Measurements from ENCODE around the gene PLA2G4B.

PLA2G4B gene

GRCh38 chr15:41825145-41825544, 13.5 kb upstream of the PLA2G4B start:
- no peak for DNase-seq (ENCODE audit: extremely low read depth, insufficient read length)
- TF ChIP-seq CTCF (IDR thresholded peaks at IDR 0.05; ENCODE audit: insufficient read depth, low read length, poor library complexity, severe bottlenecking), result no peak
- H3K36me3 ChIP-seq (ENCODE audit: control insufficient read depth, insufficient read depth, low read length), result peaks cover 16% of the 10 kb centered on the region
- H3K27me3 ChIP-seq (replicated peaks; ENCODE audit: control insufficient read depth, insufficient read depth, low read length), result no peaks in the 10 kb centered on the region
- no peak overlapping the region for H3K4me3 ChIP-seq (replicated peaks; ENCODE audit: low read depth, low read length)

- Histone ChIP-seq H3K36me3 (ENCODE audit: control insufficient read depth, insufficient read depth, low read length) (peaks cover 16% of the 10 kb centered on the region), H3K27me3 (replicated peaks; ENCODE audit: control insufficient read depth, insufficient read depth, low read length) (no peaks in the 10 kb centered on the region), H3K4me3 (replicated peaks; ENCODE audit: low read depth, low read length) (no peak overlapping the region)
- no peak for DNase-seq (ENCODE audit: extremely low read depth, insufficient read length)
- TF ChIP-seq CTCF (IDR thresholded peaks at IDR 0.05; ENCODE audit: insufficient read depth, low read length, poor library complexity, severe bottlenecking), result no peak
Measured at GRCh38 chr15:41825572-41826535, 12.8 kb upstream of the PLA2G4B start.

- H3K27me3 ChIP-seq (replicated peaks; ENCODE audit: control insufficient read depth, insufficient read depth, low read length), result no peaks in the 10 kb centered on the region
- no peak for DNase-seq (ENCODE audit: extremely low read depth, insufficient read length)
- TF ChIP-seq CTCF (IDR thresholded peaks at IDR 0.05; ENCODE audit: insufficient read depth, low read length, poor library complexity, severe bottlenecking), result no peak
- peaks cover 16% of the 10 kb centered on the region for H3K36me3 ChIP-seq (ENCODE audit: control insufficient read depth, insufficient read depth, low read length)
- H3K4me3 ChIP-seq (replicated peaks; ENCODE audit: low read depth, low read length), result peak overlapping the region; percentile 58
Measured at GRCh38 chr15:41827290-41827879, 11.3 kb upstream of the PLA2G4B start.

GRCh38 chr15:41827880-41828806, 10.5 kb upstream of the PLA2G4B start, which contains the start of gene JMJD7:
Gene JMJD7, plus strand, starts transcription at chr15:41828092. Its CDS starts 33 bp downstream, at chr15:41828125.
- Histone ChIP-seq H3K4me3 (replicated peaks; ENCODE audit: low read depth, low read length) (peak within 1 kb of the TSS; percentile 70), H3K27me3 (replicated peaks; ENCODE audit: control insufficient read depth, insufficient read depth, low read length) (no peaks in the 10 kb centered on the region), H3K36me3 (ENCODE audit: control insufficient read depth, insufficient read depth, low read length) (peaks cover 13% of the 10 kb centered on the region)
- DNase-seq (ENCODE audit: extremely low read depth, insufficient read length), result peak; percentile 86
- TF ChIP-seq CTCF (IDR thresholded peaks at IDR 0.05; ENCODE audit: insufficient read depth, low read length, poor library complexity, severe bottlenecking), result no peak

- TF ChIP-seq CTCF (IDR thresholded peaks at IDR 0.05; ENCODE audit: insufficient read depth, low read length, poor library complexity, severe bottlenecking), result no peak
- no peak for DNase-seq (ENCODE audit: extremely low read depth, insufficient read length)
- H3K4me3 ChIP-seq (replicated peaks; ENCODE audit: low read depth, low read length), result peak overlapping the region; percentile 70
Measured at GRCh38 chr15:41828807-41829141, 9.9 kb upstream of the PLA2G4B start.

More at GRCh38 chr15:41828807-41829141, 9.9 kb upstream of the PLA2G4B start:
- Histone ChIP-seq H3K36me3 (ENCODE audit: control insufficient read depth, insufficient read depth, low read length) (peaks cover 9% of the 10 kb centered on the region), H3K27me3 (replicated peaks; ENCODE audit: control insufficient read depth, insufficient read depth, low read length) (no peaks in the 10 kb centered on the region)
